HepG2 (cell line): ENCODE measurements around the gene S100A11. TPM values are rescaled to one million over a fixed set of nuclear protein-coding genes. Genes with fewer than 3 reads are reported as not detected.

Experiments used
- ARNTL ChIP-seq: sonication (generic); formaldehyde crosslinking; IDR thresholded peaks from 2 replicates; pipeline ENCODE4 v1.4.0; 2020; ENCODE audit warnings: mild to moderate bottlenecking, missing genetic modification reagents
- CEBPB ChIP-seq: IDR thresholded peaks from 2 replicates; pipeline ENCODE4 v1.6.1; 2011; ENCODE audit warnings: low read depth, low read length, improper control_type of control experiment, borderline replicate concordance
- DMAP1 ChIP-seq: IDR thresholded peaks from 2 replicates; pipeline ENCODE4 v1.6.1; 2016
- GABPB1 ChIP-seq: IDR thresholded peaks from 2 replicates; pipeline ENCODE4 v1.6.1; 2016; ENCODE audit warnings: mild to moderate bottlenecking, missing genetic modification reagents, moderate library complexity, missing compliant biosample characterization
- KAT8 ChIP-seq: IDR thresholded peaks from 2 replicates; pipeline ENCODE4 v1.6.1; 2016; ENCODE audit warnings: missing genetic modification reagents, missing compliant biosample characterization
- KLF13 ChIP-seq: sonication (generic); formaldehyde crosslinking; IDR thresholded peaks from 2 replicates; pipeline ENCODE4 v1.4.0; 2020; ENCODE audit warnings: mild to moderate bottlenecking, missing genetic modification reagents
- KLF16 ChIP-seq, 2 experiments: sonication (generic) in 1 of 2; formaldehyde crosslinking in 1 of 2; IDR thresholded peaks; 2 replicates each; pipeline versions ENCODE4 v1.6.1 to v1.8.0; 2016 to 2023; ENCODE audit warnings: missing genetic modification reagents in 2 of 2, missing compliant biosample characterization in 1 of 2
- MTERF4 ChIP-seq: sonication (generic); formaldehyde crosslinking; IDR thresholded peaks from 2 replicates; pipeline ENCODE4 v1.8.0; 2023; ENCODE audit warnings: mild to moderate bottlenecking, missing genetic modification reagents
- MYPOP ChIP-seq: sonication (generic); formaldehyde crosslinking; IDR thresholded peaks from 2 replicates; pipeline ENCODE4 v1.8.1; 2023; ENCODE audit warnings: mild to moderate bottlenecking, moderate library complexity, missing genetic modification reagents
- NR2C2 ChIP-seq: sonication (generic); formaldehyde crosslinking; IDR thresholded peaks from 2 replicates; pipeline ENCODE4 v1.4.0; 2020; ENCODE audit warnings: missing genetic modification reagents, mild to moderate bottlenecking, moderate library complexity, borderline replicate concordance
- RFXANK ChIP-seq: IDR thresholded peaks from 2 replicates; pipeline ENCODE4 v1.6.1; 2016
- SMARCE1 ChIP-seq: fragments of 450-650 bp; IDR thresholded peaks from 2 replicates; pipeline ENCODE4 v1.6.1; 2017; ENCODE audit warnings: borderline replicate concordance
- SNAPC2 ChIP-seq: sonication (generic); formaldehyde crosslinking; IDR thresholded peaks from 2 replicates; pipeline ENCODE4 v1.8.1; 2022; ENCODE audit warnings: mild to moderate bottlenecking, missing genetic modification reagents
- SPEN ChIP-seq: sonication (generic); formaldehyde crosslinking; IDR thresholded peaks from 2 replicates; pipeline ENCODE4 v1.5.1; 2020; ENCODE audit warnings: low read depth, mild to moderate bottlenecking, missing genetic modification reagents
- TFAP4 ChIP-seq: sonication (generic); IDR thresholded peaks from 2 replicates; pipeline ENCODE4 v1.6.1; 2016; ENCODE audit warnings: low read depth, borderline replicate concordance
- TRAFD1 ChIP-seq: sonication (generic); formaldehyde crosslinking; IDR thresholded peaks from 2 replicates; pipeline ENCODE4 v1.5.1; 2020; ENCODE audit warnings: missing genetic modification reagents, mild to moderate bottlenecking, borderline replicate concordance
- ZBTB49 ChIP-seq: sonication (generic); formaldehyde crosslinking; IDR thresholded peaks from 2 replicates; pipeline ENCODE4 v1.4.0; 2020; ENCODE audit warnings: missing genetic modification reagents, borderline replicate concordance
- ZNF468 ChIP-seq: sonication (generic); formaldehyde crosslinking; IDR thresholded peaks from 2 replicates; pipeline ENCODE4 v1.8.0; 2022; ENCODE audit warnings: mild to moderate bottlenecking, moderate library complexity, missing genetic modification reagents
- ZNF773 ChIP-seq: sonication (generic); formaldehyde crosslinking; IDR thresholded peaks from 2 replicates; pipeline ENCODE4 v1.4.0; 2020; ENCODE audit warnings: missing genetic modification reagents, borderline replicate concordance
- ZNF784 ChIP-seq: sonication (generic); formaldehyde crosslinking; IDR thresholded peaks from 2 replicates; pipeline ENCODE4 v1.5.1; 2020; ENCODE audit warnings: missing genetic modification reagents, mild to moderate bottlenecking, borderline replicate concordance
- ZNF790 ChIP-seq: sonication (generic); formaldehyde crosslinking; IDR thresholded peaks from 2 replicates; pipeline ENCODE4 v1.8.0; 2022; ENCODE audit warnings: missing genetic modification reagents, mild to moderate bottlenecking, borderline replicate concordance
- polyA plus RNA-seq, 8 experiments: library from polyadenylated mRNA; depleted of rRNA in 3 of 8; stranded (reverse) in 7 of 8; unstranded in 1 of 8; fragments of >200 nt; fragmentation: Illumina TruSeq in 4 of 8; extraction: Trizol in 4 of 8; gene quantifications; 2 replicates each; pipeline versions ENCODE4 v1.2.1 to v1.2.3, GENCODE V29; 2011 to 2016; ENCODE audit warnings: low read depth in 4 of 8, missing spikeins in 1 of 8, mixed read lengths in 1 of 8; ENCODE audit not compliant: insufficient read depth in 1 of 8
- total RNA-seq, 5 experiments: library from RNA; depleted of rRNA; stranded (reverse); fragments of >200 nt; fragmentation: Illumina TruSeq; extraction: Trizol; gene quantifications; 2 replicates each; pipeline ENCODE4 v1.2.3, GENCODE V29; 2016; ENCODE audit warnings: low read depth in 1 of 5

The S100A11 gene
- total and polyA plus RNA-seq, 2 of the 13 experiments (the other 11 are each of a cell fraction or from before 2014, with no cell fraction given): 6.6 to 34.4 TPM

GRCh38 chr1:151992303-151993083, 44.3 kb downstream of the S100A11 start (continued):
- TF ChIP-seq SPEN (CRISPR knock-in tag): no peak
- no peak for TF ChIP-seq ZNF468 (CRISPR knock-in tag)
- TF ChIP-seq TRAFD1: no peak
- peak; percentile 15; the same call in 1 of the 2 replicates for TF ChIP-seq DMAP1 (CRISPR knock-in tag)
- no peak for TF ChIP-seq NR2C2 (CRISPR knock-in tag)
- no peak for TF ChIP-seq SNAPC2 (CRISPR knock-in tag)
- no peak for TF ChIP-seq CEBPB
- peak; percentile 91; the same call in 1 of the 2 replicates for TF ChIP-seq TFAP4
- no peak for TF ChIP-seq ZNF790 (CRISPR knock-in tag)
- no peak for TF ChIP-seq ZNF784 (CRISPR knock-in tag)
- TF ChIP-seq RFXANK (CRISPR knock-in tag): no peak
- TF ChIP-seq KLF16 (CRISPR knock-in tag; IDR thresholded peaks at IDR 0.05): peak in 1 of 2 experiments; percentile 11; a peak in 1 of 4 replicates
- TF ChIP-seq GABPB1 (CRISPR knock-in tag): 0 out of 2 replicates have a peak, but pooled peaks have one; percentile 16
- TF ChIP-seq ZNF773 (CRISPR knock-in tag): no peak
- no peak for TF ChIP-seq MTERF4 (CRISPR knock-in tag)
- no peak for TF ChIP-seq MYPOP
- TF ChIP-seq KLF13 (CRISPR knock-in tag): no peak
- TF ChIP-seq ZBTB49 (CRISPR knock-in tag): no peak
- TF ChIP-seq ARNTL (CRISPR knock-in tag): no peak
- no peak for TF ChIP-seq SMARCE1
- TF ChIP-seq KAT8 (CRISPR knock-in tag): no peak
